Stimulated activated effector memory CD8-positive, alpha-beta T cell treated with anti-CD3 and anti-CD28 coated beads, Interleukin-12 subunit alpha, Interleukin-12 subunit beta, amount 100 ng/mL, for 72 hours (primary cell): ENCODE data around the gene KLHL29.
A peak's percentile ranks its signal among the peaks of the same experiment; 100 is the strongest.

Experiments
- ATAC-seq: fragments of 150-1000 bp; cut with Tn5 transposase; 2 replicates; pipeline ENCODE4 v1.10.0; 2021
- DNase-seq, 2 donors: peaks; one replicate each; pipeline ENCODE4 v3.0.0; 2021 to 2022; ENCODE audit warnings: low spot score in 2 of 2
- H3K27ac Mint-ChIP-seq: one replicate; pipeline ENCODE4 v1.8.0; 2022; ENCODE audit warnings: mild to moderate bottlenecking, mixed read lengths
- H3K36me3 Mint-ChIP-seq: one replicate; pipeline ENCODE4 v1.8.0; 2022; ENCODE audit warnings: mild to moderate bottlenecking, mixed read lengths
- H3K4me1 Mint-ChIP-seq: one replicate; pipeline ENCODE4 v1.8.0; 2022; ENCODE audit warnings: mixed read lengths
- H3K4me3 Mint-ChIP-seq: one replicate; pipeline ENCODE4 v1.8.0; 2022; ENCODE audit warnings: mild to moderate bottlenecking, mixed read lengths
- H3K9me3 Mint-ChIP-seq: one replicate; pipeline ENCODE4 v1.8.0; 2022; ENCODE audit warnings: mixed read lengths

Gene KLHL29

GRCh38 chr2:23693606-23693951 lies 308.6 kb downstream of the KLHL29 start:
- H3K4me1 Mint-ChIP-seq: no peaks in the 10 kb centered on the region
- H3K36me3 Mint-ChIP-seq: no peaks in the 10 kb centered on the region
- no peak overlapping the region for H3K4me3 Mint-ChIP-seq
- H3K9me3 Mint-ChIP-seq: no peaks in the 10 kb centered on the region
- DNase-seq: no peak
- H3K27ac Mint-ChIP-seq: no peak overlapping the region
- no peak for ATAC-seq

GRCh38 chr2:23694058-23695045 lies 309.4 kb downstream of the KLHL29 start:
- H3K27ac Mint-ChIP-seq: no peak overlapping the region
- no peaks in the 10 kb centered on the region for H3K9me3 Mint-ChIP-seq
- no peak overlapping the region for H3K4me3 Mint-ChIP-seq
- H3K4me1 Mint-ChIP-seq: peaks cover under 1% of the 10 kb centered on the region
- no peak for ATAC-seq
- no peaks in the 10 kb centered on the region for H3K36me3 Mint-ChIP-seq
- no peak for DNase-seq

GRCh38 chr2:23695214-23695889 lies 310.4 kb downstream of the KLHL29 start:
- Mint-ChIP-seq H3K9me3 (no peaks in the 10 kb centered on the region), H3K27ac (peak overlapping the region; percentile 26), H3K36me3 (no peaks in the 10 kb centered on the region), H3K4me3 (no peak overlapping the region), H3K4me1 (peaks cover 7% of the 10 kb centered on the region)
- no peak for ATAC-seq
- no peak for DNase-seq

- no peaks in the 10 kb centered on the region for H3K36me3 Mint-ChIP-seq
- ATAC-seq: no peak
- peaks cover 7% of the 10 kb centered on the region for H3K4me1 Mint-ChIP-seq
- H3K9me3 Mint-ChIP-seq: no peaks in the 10 kb centered on the region
- no peak overlapping the region for H3K27ac Mint-ChIP-seq
- no peak overlapping the region for H3K4me3 Mint-ChIP-seq
- no peak for DNase-seq
Measured at GRCh38 chr2:23695890-23696751, 311.1 kb downstream of the KLHL29 start.

- ATAC-seq: no peak
- no peaks in the 10 kb centered on the region for H3K36me3 Mint-ChIP-seq
- no peak overlapping the region for H3K27ac Mint-ChIP-seq
- peaks cover 7% of the 10 kb centered on the region for H3K4me1 Mint-ChIP-seq
- no peak overlapping the region for H3K4me3 Mint-ChIP-seq
- no peak for DNase-seq
- H3K9me3 Mint-ChIP-seq: no peaks in the 10 kb centered on the region
Measured at GRCh38 chr2:23696752-23697045, 311.7 kb downstream of the KLHL29 start.

- no peak overlapping the region for H3K4me3 Mint-ChIP-seq
- DNase-seq (no peak), ATAC-seq (no peak)
- peaks cover 7% of the 10 kb centered on the region for H3K4me1 Mint-ChIP-seq
- no peaks in the 10 kb centered on the region for H3K9me3 Mint-ChIP-seq
- no peaks in the 10 kb centered on the region for H3K36me3 Mint-ChIP-seq
- no peak overlapping the region for H3K27ac Mint-ChIP-seq
Measured at GRCh38 chr2:23697256-23698075, 312.5 kb downstream of the KLHL29 start.

GRCh38 chr2:23698116-23698693 lies 313.2 kb downstream of the KLHL29 start:
- Mint-ChIP-seq H3K27ac (no peak overlapping the region), H3K4me3 (no peak overlapping the region), H3K9me3 (no peaks in the 10 kb centered on the region), H3K36me3 (no peaks in the 10 kb centered on the region), H3K4me1 (peaks cover 7% of the 10 kb centered on the region)
- no peak for DNase-seq
- ATAC-seq: no peak

- H3K36me3 Mint-ChIP-seq: no peaks in the 10 kb centered on the region
- ATAC-seq (no peak), DNase-seq (no peak)
- no peak overlapping the region for H3K27ac Mint-ChIP-seq
- H3K9me3 Mint-ChIP-seq: no peaks in the 10 kb centered on the region
- peaks cover 7% of the 10 kb centered on the region for H3K4me1 Mint-ChIP-seq
- no peak overlapping the region for H3K4me3 Mint-ChIP-seq
Measured at GRCh38 chr2:23698721-23699579, 314.0 kb downstream of the KLHL29 start.

- DNase-seq (no peak), ATAC-seq (no peak)
- H3K4me3 Mint-ChIP-seq: no peak overlapping the region
- H3K27ac Mint-ChIP-seq: peak overlapping the region; percentile 12
- peaks cover 7% of the 10 kb centered on the region for H3K4me1 Mint-ChIP-seq
- H3K9me3 Mint-ChIP-seq: no peaks in the 10 kb centered on the region
- no peaks in the 10 kb centered on the region for H3K36me3 Mint-ChIP-seq
Measured at GRCh38 chr2:23699580-23699925, 314.6 kb downstream of the KLHL29 start.

- no peaks in the 10 kb centered on the region for H3K36me3 Mint-ChIP-seq
- no peak overlapping the region for H3K27ac Mint-ChIP-seq
Measured at GRCh38 chr2:23700627-23701026, 315.6 kb downstream of the KLHL29 start.

GRCh38 chr2:23703037-23703582 lies 318.1 kb downstream of the KLHL29 start:
- Mint-ChIP-seq H3K4me1 (peaks cover 7% of the 10 kb centered on the region), H3K9me3 (no peaks in the 10 kb centered on the region), H3K27ac (no peak overlapping the region), H3K4me3 (no peak overlapping the region), H3K36me3 (no peaks in the 10 kb centered on the region)
- DNase-seq: no peak
- ATAC-seq: no peak

More at GRCh38 chr2:23700627-23701026, 315.6 kb downstream of the KLHL29 start:
- ATAC-seq (no peak), DNase-seq (no peak)
- H3K9me3 Mint-ChIP-seq: no peaks in the 10 kb centered on the region
- H3K4me1 Mint-ChIP-seq: peaks cover 7% of the 10 kb centered on the region
- H3K4me3 Mint-ChIP-seq: no peak overlapping the region

GRCh38 chr2:23703583-23704385 lies 318.8 kb downstream of the KLHL29 start:
- peaks cover 7% of the 10 kb centered on the region for H3K4me1 Mint-ChIP-seq
- H3K4me3 Mint-ChIP-seq: no peak overlapping the region
- no peak for ATAC-seq
- no peaks in the 10 kb centered on the region for H3K36me3 Mint-ChIP-seq
- H3K9me3 Mint-ChIP-seq: no peaks in the 10 kb centered on the region
- DNase-seq: peak in 1 of 2 donors; percentile 33
- H3K27ac Mint-ChIP-seq: no peak overlapping the region
